SK-N-SH treated with all-trans-retinoic acid at 6 μM for 48 hours (cell line): ENCODE data around the gene CRHR1.

ENCODE experiments used
- ATAC-seq: fragments of 200-7000 bp; cut with Tn5 transposase; 3 replicates; pipeline ENCODE4 v1.9.1; 2020; ENCODE audit warnings: mild to moderate bottlenecking, moderate library complexity
- BACH2 ChIP-seq: fragments of 250-450 bp; sonication (Bioruptor Pico); IDR thresholded peaks from 2 replicates; pipeline ENCODE4 v1.9.0; 2021; ENCODE audit warnings: mild to moderate bottlenecking, borderline replicate concordance
- CREB5 ChIP-seq: fragments of 250-450 bp; sonication (Bioruptor Pico); IDR thresholded peaks from 2 replicates; pipeline ENCODE4 v1.5.1; 2020; ENCODE audit warnings: low read depth, mild to moderate bottlenecking, moderate library complexity
- CSRNP3 ChIP-seq: fragments of 250-450 bp; sonication (Bioruptor Pico); IDR thresholded peaks from 2 replicates; pipeline ENCODE4 v1.5.1; 2021; ENCODE audit warnings: mild to moderate bottlenecking, moderate library complexity
- ESRRG ChIP-seq: fragments of 250-450 bp; sonication (Bioruptor Pico); IDR thresholded peaks from 2 replicates; pipeline ENCODE4 v1.6.1; 2021; ENCODE audit warnings: mild to moderate bottlenecking
- GLIS3 ChIP-seq: fragments of 250-450 bp; sonication (Bioruptor Pico); IDR thresholded peaks from 2 replicates; pipeline ENCODE4 v1.5.0; 2020; ENCODE audit warnings: mild to moderate bottlenecking, moderate library complexity
- ISL1 ChIP-seq: fragments of 250-450 bp; sonication (Bioruptor Pico); IDR thresholded peaks from 2 replicates; pipeline ENCODE4 v2.1.2; 2022; ENCODE audit warnings: mild to moderate bottlenecking, moderate library complexity
- OSR1 ChIP-seq: fragments of 250-450 bp; sonication (Bioruptor Pico); IDR thresholded peaks from 2 replicates; pipeline ENCODE4 v1.8.0; 2022; ENCODE audit warnings: moderate library complexity, mild to moderate bottlenecking, inconsistent platforms
- PATZ1 ChIP-seq: fragments of 250-450 bp; sonication (Bioruptor Pico); IDR thresholded peaks from 2 replicates; pipeline ENCODE4 v1.8.0; 2020; ENCODE audit warnings: mild to moderate bottlenecking, moderate library complexity, borderline replicate concordance
- POU6F1 ChIP-seq: fragments of 250-450 bp; sonication (Bioruptor Pico); IDR thresholded peaks from 2 replicates; pipeline ENCODE4 v1.8.0; 2021; ENCODE audit warnings: low read depth, mild to moderate bottlenecking, moderate library complexity, borderline replicate concordance
- PPARA ChIP-seq: fragments of 250-450 bp; sonication (Bioruptor Pico); IDR thresholded peaks from 2 replicates; pipeline ENCODE4 v1.5.0; 2020; ENCODE audit warnings: mild to moderate bottlenecking, borderline replicate concordance
- RARB ChIP-seq: fragments of 250-450 bp; sonication (Bioruptor Pico); IDR thresholded peaks from 2 replicates; pipeline ENCODE4 v1.8.0; 2021; ENCODE audit warnings: mild to moderate bottlenecking, moderate library complexity
- SNAI2 ChIP-seq: fragments of 250-450 bp; sonication (Bioruptor Pico); IDR thresholded peaks from 2 replicates; pipeline ENCODE4 v1.5.0; 2020; ENCODE audit warnings: mild to moderate bottlenecking, moderate library complexity
- TCF4 ChIP-seq: fragments of 250-450 bp; sonication (Bioruptor Pico); IDR thresholded peaks from 2 replicates; pipeline ENCODE4 v1.8.0; 2021; ENCODE audit warnings: mild to moderate bottlenecking, moderate library complexity, borderline replicate concordance
- TOX ChIP-seq: fragments of 250-450 bp; sonication (Bioruptor Pico); IDR thresholded peaks from 2 replicates; pipeline ENCODE4 v1.8.0; 2021; ENCODE audit warnings: mild to moderate bottlenecking, moderate library complexity, borderline replicate concordance
- TSHZ2 ChIP-seq: fragments of 250-450 bp; sonication (Bioruptor Pico); IDR thresholded peaks from 2 replicates; pipeline ENCODE4 v1.5.0; 2020; ENCODE audit warnings: mild to moderate bottlenecking, moderate library complexity
- ZC3H10 ChIP-seq: fragments of 250-450 bp; sonication (Bioruptor Pico); IDR thresholded peaks from 2 replicates; pipeline ENCODE4 v1.5.1; 2021; ENCODE audit warnings: mild to moderate bottlenecking, moderate library complexity
- ZFP30 ChIP-seq: fragments of 450-650 bp; formaldehyde crosslinking; IDR thresholded peaks from 2 replicates; pipeline ENCODE4 v1.5.0; 2022; ENCODE audit warnings: mild to moderate bottlenecking, moderate library complexity
- ZNF565 ChIP-seq: fragments of 450-650 bp; formaldehyde crosslinking; conservative IDR thresholded peaks from 2 replicates; pipeline ENCODE4 v1.5.0; 2020; ENCODE audit warnings: low read depth, mild to moderate bottlenecking, moderate library complexity
- ZNF70 ChIP-seq: fragments of 450-650 bp; formaldehyde crosslinking; IDR thresholded peaks from 2 replicates; pipeline ENCODE4 v1.5.0; 2020; ENCODE audit warnings: mild to moderate bottlenecking, moderate library complexity
- ZNF8 ChIP-seq: fragments of 450-650 bp; formaldehyde crosslinking; IDR thresholded peaks from 2 replicates; pipeline ENCODE4 v1.5.0; 2020; ENCODE audit warnings: mild to moderate bottlenecking, moderate library complexity

CRHR1 gene

GRCh38 chr17:45785480-45786193 lies 1.5 kb downstream of the CRHR1 start:
- ATAC-seq: no peak
- TF ChIP-seq ZFP30 (CRISPR knock-in tag) (no peak), SNAI2 (CRISPR knock-in tag) (no peak), CSRNP3 (CRISPR knock-in tag) (no peak), ZNF70 (no peak), BACH2 (CRISPR knock-in tag) (no peak), CREB5 (CRISPR knock-in tag) (no peak), TCF4 (CRISPR knock-in tag) (no peak), POU6F1 (CRISPR knock-in tag) (no peak), RARB (no peak), ISL1 (CRISPR knock-in tag) (no peak), ZNF8 (CRISPR knock-in tag) (no peak), PATZ1 (CRISPR knock-in tag) (no peak), OSR1 (CRISPR knock-in tag) (no peak), GLIS3 (no peak), TOX (CRISPR knock-in tag) (no peak), ZNF565 (CRISPR knock-in tag) (no peak), PPARA (CRISPR knock-in tag) (no peak), ZC3H10 (no peak), ESRRG (CRISPR knock-in tag) (no peak)
- TF ChIP-seq, all 23 proteins: peak for 0

- TF ChIP-seq ZNF70: no peak
- TF ChIP-seq CREB5 (CRISPR knock-in tag): no peak
- TF ChIP-seq OSR1 (CRISPR knock-in tag): no peak
- TF ChIP-seq GLIS3: no peak
- TF ChIP-seq TOX (CRISPR knock-in tag): no peak
- no peak for TF ChIP-seq TSHZ2 (CRISPR knock-in tag)
- TF ChIP-seq RARB: no peak
- no peak for TF ChIP-seq ZNF8 (CRISPR knock-in tag)
- TF ChIP-seq CSRNP3 (CRISPR knock-in tag): no peak
- no peak for TF ChIP-seq PPARA (CRISPR knock-in tag)
- no peak for TF ChIP-seq PATZ1 (CRISPR knock-in tag)
- no peak for TF ChIP-seq TCF4 (CRISPR knock-in tag)
- TF ChIP-seq, all 23 proteins: peak for 0
- no peak for ATAC-seq
These were observed 2.2 kb downstream of the CRHR1 start for GRCh38 chr17:45786349-45786748.
